LNCaP clone FGC (cell line): ENCODE data around the gene SAP30.

ENCODE experiments used
- DNase-seq: peaks from one replicate; pipeline ENCODE4 v3.0.0-alpha.2; 2011; ENCODE audit warnings: low read depth
- H3K4me3 ChIP-seq: 2 replicates; pipeline ENCODE4 v1.5.1; 2011; ENCODE audit warnings: mild to moderate bottlenecking, low read depth, low read length, control low read depth
- TF ChIP-seq, protein P1 (sequence below): IDR thresholded peaks from 2 replicates; pipeline ENCODE4 v1.5.1; 2012; ENCODE audit warnings: mild to moderate bottlenecking; ENCODE audit not compliant: control insufficient read depth, insufficient read depth; ENCODE audit errors: extremely low read depth

The SAP30 gene

DNA sequence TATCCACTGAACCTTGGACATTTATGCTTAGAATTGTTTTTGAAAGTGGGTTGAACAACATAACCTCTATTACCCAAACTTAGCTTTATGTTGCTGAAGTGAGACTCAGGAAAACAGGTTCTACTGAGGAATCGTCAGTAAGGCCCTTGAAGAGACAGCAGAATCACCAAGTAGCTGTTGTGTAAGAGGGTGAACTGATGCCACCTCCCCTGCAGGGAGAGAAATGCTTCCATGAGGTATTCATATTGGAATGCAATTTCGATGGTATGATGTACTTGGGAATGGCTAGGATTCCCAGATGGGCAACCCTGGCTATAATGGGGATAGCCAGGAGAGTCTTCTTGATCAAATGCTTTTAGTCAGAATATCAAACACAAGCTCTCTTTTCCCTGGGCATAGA lies 32.3 kb downstream of the SAP30 start:
- TF ChIP-seq, protein P1, sequence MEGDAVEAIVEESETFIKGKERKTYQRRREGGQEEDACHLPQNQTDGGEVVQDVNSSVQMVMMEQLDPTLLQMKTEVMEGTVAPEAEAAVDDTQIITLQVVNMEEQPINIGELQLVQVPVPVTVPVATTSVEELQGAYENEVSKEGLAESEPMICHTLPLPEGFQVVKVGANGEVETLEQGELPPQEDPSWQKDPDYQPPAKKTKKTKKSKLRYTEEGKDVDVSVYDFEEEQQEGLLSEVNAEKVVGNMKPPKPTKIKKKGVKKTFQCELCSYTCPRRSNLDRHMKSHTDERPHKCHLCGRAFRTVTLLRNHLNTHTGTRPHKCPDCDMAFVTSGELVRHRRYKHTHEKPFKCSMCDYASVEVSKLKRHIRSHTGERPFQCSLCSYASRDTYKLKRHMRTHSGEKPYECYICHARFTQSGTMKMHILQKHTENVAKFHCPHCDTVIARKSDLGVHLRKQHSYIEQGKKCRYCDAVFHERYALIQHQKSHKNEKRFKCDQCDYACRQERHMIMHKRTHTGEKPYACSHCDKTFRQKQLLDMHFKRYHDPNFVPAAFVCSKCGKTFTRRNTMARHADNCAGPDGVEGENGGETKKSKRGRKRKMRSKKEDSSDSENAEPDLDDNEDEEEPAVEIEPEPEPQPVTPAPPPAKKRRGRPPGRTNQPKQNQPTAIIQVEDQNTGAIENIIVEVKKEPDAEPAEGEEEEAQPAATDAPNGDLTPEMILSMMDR: no peak
- DNase-seq: no peak
- H3K4me3 ChIP-seq: no peak overlapping the region

DNA sequence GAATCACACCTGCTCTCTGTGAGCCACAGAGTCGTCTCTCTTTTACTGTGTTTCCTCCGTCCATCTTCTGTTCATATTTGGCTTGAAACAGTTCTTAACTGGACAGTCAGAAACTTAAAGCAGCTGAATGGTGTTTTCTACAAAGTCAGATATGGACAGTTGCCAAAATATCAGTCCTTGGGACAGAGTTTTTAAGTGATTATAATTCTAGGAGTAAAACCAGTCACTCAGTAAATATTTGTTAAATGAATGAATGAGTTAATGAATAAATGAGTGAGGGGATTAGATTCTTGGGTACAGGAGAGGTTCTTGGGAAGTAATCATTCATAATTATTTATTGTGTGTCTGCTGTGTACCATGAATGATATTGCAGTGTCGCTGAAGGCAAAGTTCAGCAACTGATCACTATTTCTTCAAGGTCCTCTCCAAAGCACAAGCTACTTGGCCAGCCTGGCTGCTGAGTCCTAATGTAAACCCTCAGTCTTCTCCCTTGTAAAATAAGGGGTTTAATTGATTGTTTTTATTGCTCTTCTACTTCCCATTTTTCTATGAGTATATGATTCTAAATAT lies 33.6 kb downstream of the SAP30 start:
- no peak overlapping the region for H3K4me3 ChIP-seq
- DNase-seq: no peak
- TF ChIP-seq, protein P1: no peak

DNA sequence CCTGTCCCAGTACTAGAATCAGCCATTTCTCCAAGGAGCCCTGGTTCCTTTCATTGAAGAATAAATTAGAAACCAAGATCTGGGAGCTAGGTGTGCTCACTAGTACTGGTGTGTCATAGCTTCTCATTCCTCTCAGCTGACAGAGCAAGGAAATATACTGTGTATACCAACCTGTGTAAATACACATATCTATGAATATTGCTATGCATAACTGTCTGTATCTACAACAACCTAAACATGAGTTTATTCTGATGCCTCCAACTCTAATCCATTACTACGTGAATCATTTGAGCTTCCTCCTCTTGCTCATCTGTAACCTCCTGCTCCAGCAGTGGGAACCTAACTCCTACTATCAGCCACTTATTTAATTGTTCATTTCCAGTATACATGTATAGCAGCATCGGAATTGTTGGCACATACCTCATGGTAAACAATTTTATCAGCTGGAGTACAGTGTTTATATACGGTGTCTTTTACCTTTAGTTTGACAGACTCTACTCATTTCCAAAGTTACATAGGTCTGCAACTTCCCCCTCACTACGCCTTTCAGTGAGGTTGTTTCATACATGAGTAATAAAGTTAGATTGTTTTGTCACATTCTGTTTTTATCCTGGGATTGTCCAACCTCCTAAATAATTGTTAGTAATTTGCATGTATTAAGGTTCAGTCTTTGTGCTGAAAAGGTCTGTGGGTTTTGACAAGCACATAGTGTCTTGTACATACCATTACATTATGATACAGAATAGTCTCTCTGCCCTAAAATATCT lies 35.3 kb downstream of the SAP30 start:
- H3K4me3 ChIP-seq: no peak overlapping the region
- no peak for DNase-seq
- TF ChIP-seq, protein P1: no peak

DNA sequence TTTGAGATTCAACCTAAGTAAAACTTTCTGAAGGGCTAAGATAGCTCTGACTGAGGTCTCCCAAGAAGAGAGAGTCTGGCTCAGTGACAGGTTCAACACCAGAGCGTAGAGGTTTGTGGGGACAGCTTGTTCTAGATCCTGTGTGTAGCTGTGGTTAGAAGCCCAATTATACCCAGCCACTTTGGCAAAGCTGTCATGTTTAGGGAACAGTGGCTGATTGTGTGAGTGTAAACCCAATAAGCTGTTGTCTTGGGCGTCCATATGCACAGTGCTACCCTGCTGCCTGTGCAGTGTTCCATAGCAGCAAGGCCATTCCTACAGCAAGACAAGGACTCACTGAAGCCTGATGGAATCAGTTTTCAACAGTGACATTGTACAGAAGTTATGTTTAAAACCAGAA lies 39.3 kb downstream of the SAP30 start:
- H3K4me3 ChIP-seq: no peak overlapping the region
- DNase-seq: no peak
- TF ChIP-seq, protein P1: no peak

DNA sequence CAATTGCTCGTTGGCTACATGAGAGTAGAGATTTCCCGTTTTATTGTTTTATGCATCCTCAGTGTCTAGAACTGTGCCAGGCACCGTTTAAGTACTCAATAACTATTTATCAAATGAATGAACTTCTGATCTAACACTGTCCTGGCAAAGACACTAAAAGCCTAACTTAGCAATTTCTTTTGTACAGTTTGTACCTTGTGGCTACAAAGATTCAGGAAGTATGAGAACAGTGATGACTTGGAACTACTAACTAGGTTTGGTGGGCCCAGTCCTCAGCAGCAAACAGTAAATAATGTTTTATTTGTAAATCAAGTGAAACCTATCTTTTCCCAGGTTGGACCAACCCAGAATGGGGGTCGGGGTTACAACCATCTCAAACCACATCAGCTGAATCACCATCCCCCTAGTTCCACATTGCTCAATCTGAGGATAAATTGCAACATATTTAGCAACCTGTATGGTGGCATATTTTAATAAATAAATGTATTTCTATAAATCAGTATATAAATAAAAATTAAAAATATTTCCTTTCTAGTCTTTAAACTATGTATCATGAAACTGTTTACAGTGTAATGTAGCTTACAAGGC lies 40.4 kb downstream of the SAP30 start:
- H3K4me3 ChIP-seq: no peak overlapping the region
- TF ChIP-seq, protein P1: no peak
- no peak for DNase-seq

DNA sequence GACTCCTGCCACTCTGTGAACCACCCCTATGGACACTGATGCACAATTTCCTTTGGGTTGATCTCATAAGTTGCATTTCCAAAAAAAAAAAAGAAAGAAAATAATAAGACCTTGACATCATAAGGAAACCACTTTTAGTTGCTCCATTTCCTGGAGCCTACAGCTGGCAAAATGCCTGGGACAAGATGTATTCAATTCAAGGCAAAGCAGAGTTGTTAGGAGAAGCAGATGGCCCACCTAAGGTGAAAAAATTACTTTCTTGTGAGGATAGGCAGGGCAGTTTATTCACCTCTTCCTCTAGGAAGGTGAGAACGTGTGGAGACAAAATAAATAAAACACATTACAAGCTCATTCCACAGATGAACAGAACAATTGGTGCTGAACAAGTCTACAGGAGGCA lies 42.3 kb downstream of the SAP30 start:
- DNase-seq: no peak
- TF ChIP-seq, protein P1: no peak
- H3K4me3 ChIP-seq: no peak overlapping the region
